OCI-LY7 (cell line): ENCODE data around the gene MUC22. TPM values are rescaled to one million over a fixed set of nuclear protein-coding genes. Genes with fewer than 3 reads are reported as not detected.

Source experiments
- BruUV-seq: library from RNA; stranded (reverse); fragments of 400-500 nt; replicated peaks from 2 replicates; lab custom pipeline; 2021; lab: Mats Ljungman, UMichigan
- CTCF ChIA-PET: fragments of 300-600 bp; sonication (Branson Sonifier 250); formaldehyde crosslinking; loops from one replicate; lab custom pipeline; 2022; ENCODE audit warnings: antibody characterized with exemption; ENCODE audit not compliant: unreplicated experiment; lab: Charles Lee
- POLR2A ChIA-PET: fragments of 300-600 bp; sonication (Branson Sonifier 250); formaldehyde crosslinking; loops from one replicate; lab custom pipeline; 2022; ENCODE audit warnings: antibody characterized with exemption; lab: Charles Lee
- DNase-seq: peaks from one replicate; pipeline ENCODE4 v3.0.0-alpha.2; 2015; ENCODE audit warnings: low spot score
- H2AFZ ChIP-seq: fragments of 200-600 bp; sonication (generic), shearing (Covaris generic); 2 replicates; pipeline ENCODE4 v1.6.1; 2014; ENCODE audit warnings: mild to moderate bottlenecking, antibody characterized with exemption, low read length, moderate library complexity
- H3K27ac ChIP-seq: fragments of 200-600 bp; sonication (generic); 2 replicates; pipeline ENCODE4 v1.5.1; 2014; ENCODE audit warnings: mixed run types, low read depth, mild to moderate bottlenecking, moderate library complexity, low read length, inconsistent platforms; ENCODE audit not compliant: poor library complexity, severe bottlenecking
- H3K36me3 ChIP-seq: fragments of 200-600 bp; sonication (generic); 2 replicates; pipeline ENCODE4 v1.6.1; 2014; ENCODE audit warnings: mild to moderate bottlenecking, antibody characterized with exemption, low read length, moderate library complexity, mixed read lengths; ENCODE audit not compliant: insufficient read depth
- H3K4me1 ChIP-seq: fragments of 200-600 bp; sonication (generic); 2 replicates; pipeline ENCODE4 v1.5.1; 2014; ENCODE audit warnings: mild to moderate bottlenecking, low read length; ENCODE audit not compliant: insufficient read depth, poor library complexity, severe bottlenecking
- H3K4me2 ChIP-seq: fragments of 200-600 bp; sonication (generic); 2 replicates; pipeline ENCODE4 v1.6.1; 2014; ENCODE audit warnings: mild to moderate bottlenecking, low read length
- H3K4me3 ChIP-seq: fragments of 200-600 bp; sonication (generic); 2 replicates; pipeline ENCODE4 v1.5.1; 2014; ENCODE audit warnings: mild to moderate bottlenecking, low read depth, low read length; ENCODE audit not compliant: poor library complexity, severe bottlenecking
- H3K79me2 ChIP-seq: fragments of 200-600 bp; sonication (generic); 2 replicates; pipeline ENCODE4 v1.6.1; 2016; ENCODE audit warnings: low read depth, mild to moderate bottlenecking, low read length, moderate library complexity, mixed read lengths; ENCODE audit not compliant: insufficient read depth
- H3K9me2 ChIP-seq: fragments of 200-600 bp; sonication (generic); 2 replicates; pipeline ENCODE4 v1.6.1; 2016; ENCODE audit warnings: mild to moderate bottlenecking, low read length, mixed read lengths; ENCODE audit not compliant: insufficient read depth
- H3K9me3 ChIP-seq: fragments of 200-600 bp; sonication (generic); 2 replicates; pipeline ENCODE4 v1.6.1; 2014; ENCODE audit warnings: mild to moderate bottlenecking, mixed run types, low read length, mixed read lengths
- H4K20me1 ChIP-seq: fragments of 200-600 bp; sonication (generic); 2 replicates; pipeline ENCODE4 v1.6.1; 2014; ENCODE audit warnings: mild to moderate bottlenecking, antibody characterized with exemption, low read length, moderate library complexity, mixed read lengths; ENCODE audit not compliant: insufficient read depth
- CTCF ChIP-seq: fragments of 200-600 bp; sonication (generic); conservative IDR thresholded peaks from 2 replicates; pipeline ENCODE4 v1.5.1; 2014; ENCODE audit warnings: mild to moderate bottlenecking, antibody characterized with exemption, low read length, moderate library complexity, mixed read lengths
- EZH2phosphoT487 ChIP-seq: fragments of 200-600 bp; sonication (generic); IDR thresholded peaks from 2 replicates; pipeline ENCODE4 v1.6.1; 2018; ENCODE audit warnings: low read depth, borderline replicate concordance, mild to moderate bottlenecking, mixed run types, antibody characterized with exemption, low read length, moderate library complexity, mixed read lengths
- intact Hi-C: fragments of 100-400 bp; cut with micrococcal nuclease; formaldehyde crosslinking; loops from one replicate; pipeline ENCODE4 v1.10.0; 2022; ENCODE audit not compliant: unreplicated experiment
- total RNA-seq, 2 experiments: library from RNA; depleted of rRNA in 1 of 2; stranded (reverse); fragments of >200 nt in 1 of 2; shearing (Covaris generic) in 1 of 2; gene quantifications; 2 replicates each; pipeline ENCODE4 v1.2.3, GENCODE V29; 2014 to 2022

Gene MUC22
- total RNA-seq, 2 experiments from 2014 or later = not detected

DNA sequence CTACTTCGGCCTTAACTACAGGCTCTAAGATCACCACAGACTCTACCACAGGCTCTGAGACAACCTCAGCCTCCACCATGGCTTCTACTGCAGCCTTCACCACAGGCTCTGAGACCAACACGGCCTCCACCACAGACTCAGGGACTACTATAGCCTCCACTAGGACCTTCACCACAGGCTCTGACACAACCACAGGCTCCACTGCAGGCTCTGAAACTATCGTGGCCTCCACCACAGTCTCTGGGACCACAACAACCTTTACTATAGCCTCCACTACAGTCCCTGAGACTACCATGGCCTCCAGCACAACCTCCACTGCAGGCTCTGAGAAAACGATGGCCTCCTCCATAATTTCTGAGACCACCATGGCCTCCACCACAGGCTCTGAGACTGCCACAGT, 15.3 kb downstream of the MUC22 start:
- DNase-seq = no peak
- no peaks in the 10 kb centered on the region for H3K9me2 ChIP-seq
- H3K36me3 ChIP-seq = no peaks in the 10 kb centered on the region
- H3K79me2 ChIP-seq = no peaks in the 10 kb centered on the region
- H3K4me2 ChIP-seq = no peak overlapping the region
- ChIA-PET POLR2A (no interaction called here), CTCF (no interaction called here)
- TF ChIP-seq EZH2phosphoT487 (no peak), CTCF (no peak)
- H3K4me1 ChIP-seq = no peaks in the 10 kb centered on the region
- H3K9me3 ChIP-seq = no peaks in the 10 kb centered on the region
- H2AFZ ChIP-seq = no peak overlapping the region
- H3K27ac ChIP-seq = no peak overlapping the region
- H3K4me3 ChIP-seq = no peak overlapping the region
- H4K20me1 ChIP-seq = no peaks in the 10 kb centered on the region
- intact Hi-C loops = no loop called here
- BruUV-seq = no TSS peak

DNA sequence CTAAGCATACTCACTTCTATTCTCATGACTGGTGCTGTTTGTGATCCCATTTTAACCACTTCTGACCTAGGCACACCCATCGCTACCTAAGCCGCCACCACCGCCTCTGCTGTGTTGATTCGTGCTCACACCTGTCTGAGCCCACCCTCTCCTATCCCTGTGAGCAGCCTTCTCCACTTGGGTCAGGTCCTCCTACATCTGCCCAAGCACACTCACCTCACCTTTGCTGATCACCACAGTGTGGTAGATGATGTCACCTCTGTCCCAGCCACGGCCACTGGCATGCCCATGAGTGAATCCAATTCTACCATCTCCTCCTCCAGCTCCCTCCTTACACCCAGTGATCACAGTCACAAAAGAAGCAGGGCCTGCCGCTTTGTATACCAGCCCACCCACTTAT, 20.8 kb downstream of the MUC22 start:
- Histone ChIP-seq H2AFZ (no peak overlapping the region), H4K20me1 (no peaks in the 10 kb centered on the region), H3K9me3 (no peaks in the 10 kb centered on the region), H3K4me3 (no peak overlapping the region), H3K36me3 (no peaks in the 10 kb centered on the region), H3K4me1 (no peaks in the 10 kb centered on the region), H3K4me2 (no peak overlapping the region), H3K79me2 (no peaks in the 10 kb centered on the region), H3K9me2 (no peaks in the 10 kb centered on the region), H3K27ac (no peak overlapping the region)
- intact Hi-C loops = no loop called here
- BruUV-seq = no TSS peak
- POLR2A ChIA-PET = no interaction called here
- TF ChIP-seq CTCF (no peak), EZH2phosphoT487 (no peak)
- CTCF ChIA-PET = no interaction called here
- DNase-seq = no peak

DNA sequence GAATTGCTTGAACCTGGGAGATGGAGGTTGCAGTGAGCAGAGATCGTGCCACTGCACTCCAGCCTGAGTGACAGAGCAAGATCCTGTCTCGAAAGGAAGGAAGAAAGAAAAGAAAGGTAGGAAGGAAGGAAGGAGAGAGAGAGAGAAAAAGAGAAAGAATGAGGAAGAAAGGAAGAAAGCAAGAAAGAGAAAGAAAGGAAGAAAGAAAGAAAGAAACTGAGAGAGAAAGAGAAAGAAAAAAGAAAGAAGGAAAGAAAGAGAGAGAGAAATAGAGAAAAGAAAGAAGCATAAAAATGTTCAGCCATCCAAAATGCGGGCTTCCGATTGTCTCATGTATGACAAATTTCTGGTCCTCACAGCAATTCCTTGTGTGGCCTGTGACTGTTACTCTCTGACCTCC, 22.8 kb downstream of the MUC22 start:
- Histone ChIP-seq H3K4me1 (no peaks in the 10 kb centered on the region), H3K36me3 (no peaks in the 10 kb centered on the region), H3K27ac (no peak overlapping the region), H3K4me3 (no peak overlapping the region), H2AFZ (no peak overlapping the region), H3K9me3 (no peaks in the 10 kb centered on the region), H3K4me2 (no peak overlapping the region), H3K9me2 (no peaks in the 10 kb centered on the region), H4K20me1 (no peaks in the 10 kb centered on the region), H3K79me2 (no peaks in the 10 kb centered on the region)
- TF ChIP-seq EZH2phosphoT487 (no peak), CTCF (no peak)
- CTCF ChIA-PET = no interaction called here
- intact Hi-C loops = no loop called here
- POLR2A ChIA-PET = interaction anchor here (1.3 kb wide), 1 partner anchor 10 kb away, joined by 4 read pairs; no protein-coding TSS in a partner anchor
- no TSS peak for BruUV-seq
- DNase-seq = no peak
